Measurements from ENCODE around the gene ADAMTSL2.

ADAMTSL2 gene

GRCh38 chr9:133532937-133533668 is 1.4 kb upstream of the ADAMTSL2 start:
- in situ Hi-C loops (cut with MboI; ENCODE audit: low pct_unique_long_range_greater_than_20kb, low sequenced_read_pairs, unreplicated experiment), result loop anchor here (25.0 kb wide), 2 partner anchors 204 to 479 kb away; partner anchors contain the start of gene SARDH
- TF ChIP-seq, protein P1, sequence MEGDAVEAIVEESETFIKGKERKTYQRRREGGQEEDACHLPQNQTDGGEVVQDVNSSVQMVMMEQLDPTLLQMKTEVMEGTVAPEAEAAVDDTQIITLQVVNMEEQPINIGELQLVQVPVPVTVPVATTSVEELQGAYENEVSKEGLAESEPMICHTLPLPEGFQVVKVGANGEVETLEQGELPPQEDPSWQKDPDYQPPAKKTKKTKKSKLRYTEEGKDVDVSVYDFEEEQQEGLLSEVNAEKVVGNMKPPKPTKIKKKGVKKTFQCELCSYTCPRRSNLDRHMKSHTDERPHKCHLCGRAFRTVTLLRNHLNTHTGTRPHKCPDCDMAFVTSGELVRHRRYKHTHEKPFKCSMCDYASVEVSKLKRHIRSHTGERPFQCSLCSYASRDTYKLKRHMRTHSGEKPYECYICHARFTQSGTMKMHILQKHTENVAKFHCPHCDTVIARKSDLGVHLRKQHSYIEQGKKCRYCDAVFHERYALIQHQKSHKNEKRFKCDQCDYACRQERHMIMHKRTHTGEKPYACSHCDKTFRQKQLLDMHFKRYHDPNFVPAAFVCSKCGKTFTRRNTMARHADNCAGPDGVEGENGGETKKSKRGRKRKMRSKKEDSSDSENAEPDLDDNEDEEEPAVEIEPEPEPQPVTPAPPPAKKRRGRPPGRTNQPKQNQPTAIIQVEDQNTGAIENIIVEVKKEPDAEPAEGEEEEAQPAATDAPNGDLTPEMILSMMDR (IDR thresholded peaks at IDR 0.05; ENCODE audit: extremely low read depth, insufficient read depth, missing control alignments), result peak; percentile 77
- DNase-seq (ENCODE audit: low spot score), result peak; percentile 82

DNA sequence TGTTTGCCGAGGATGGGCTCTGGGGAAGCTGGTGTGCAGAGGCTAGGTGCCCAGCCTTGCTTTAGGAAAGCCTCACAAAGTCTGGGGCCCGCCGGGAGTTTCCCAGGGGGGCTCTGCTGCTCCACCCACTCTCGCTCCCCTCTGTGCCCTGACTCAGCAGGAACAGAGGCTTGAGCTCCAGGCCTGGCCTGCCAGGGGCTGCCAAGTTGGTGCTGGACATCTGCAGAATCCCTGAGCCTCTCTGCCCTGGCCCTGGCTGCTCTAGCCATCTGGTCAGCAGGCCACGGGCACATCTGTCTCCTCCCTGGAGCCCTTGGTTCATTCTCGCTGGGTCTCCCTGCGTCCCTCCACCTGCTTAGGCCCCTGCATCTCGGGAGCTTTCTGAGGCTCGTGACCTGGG is 647 bp upstream of the ADAMTSL2 start:
- in situ Hi-C loops (cut with MboI; ENCODE audit: low pct_unique_long_range_greater_than_20kb, low sequenced_read_pairs, unreplicated experiment), result loop anchor here (25.0 kb wide), 2 partner anchors 203 to 478 kb away; partner anchors contain the start of gene SARDH
- DNase-seq (ENCODE audit: low spot score), result peak; percentile 30
- TF ChIP-seq, protein P1 (IDR thresholded peaks at IDR 0.05; ENCODE audit: extremely low read depth, insufficient read depth, missing control alignments), result no peak

DNA sequence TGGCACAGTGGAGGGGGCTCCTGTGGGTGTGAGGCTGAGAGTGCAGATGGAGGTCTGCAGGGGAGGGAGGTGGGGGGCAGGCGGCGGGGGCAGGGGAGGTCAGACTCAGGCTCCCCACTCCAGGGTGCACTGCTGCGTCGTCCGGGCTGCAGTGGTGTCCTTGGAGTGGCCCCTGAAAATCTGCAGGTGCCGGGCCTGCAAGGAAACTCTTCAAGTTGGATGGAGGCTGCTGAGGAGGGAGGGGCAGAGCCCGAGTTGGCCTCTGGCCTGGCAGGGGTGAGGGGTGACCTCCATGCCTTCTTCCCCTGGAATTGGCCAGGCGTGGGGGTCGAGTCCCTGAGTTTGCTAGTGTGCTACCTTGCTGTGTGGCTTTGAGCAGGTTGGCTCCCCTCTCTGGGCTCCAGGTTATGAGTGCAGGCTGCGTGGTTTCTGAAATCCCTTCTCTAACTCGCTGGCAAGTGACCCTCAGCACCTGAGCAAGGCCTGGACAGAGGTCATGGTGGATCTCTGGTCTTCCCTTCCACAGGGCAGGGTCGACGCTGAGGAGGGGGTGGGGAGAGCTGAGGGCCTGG is 888 bp downstream of the ADAMTSL2 start:
- in situ Hi-C loops (cut with MboI; ENCODE audit: low pct_unique_long_range_greater_than_20kb, low sequenced_read_pairs, unreplicated experiment), result loop anchor here (25.0 kb wide), 2 partner anchors 202 to 477 kb away; partner anchors contain the start of gene SARDH
- TF ChIP-seq, protein P1 (IDR thresholded peaks at IDR 0.05; ENCODE audit: extremely low read depth, insufficient read depth, missing control alignments), result no peak
- no peak for DNase-seq (ENCODE audit: low spot score)

GRCh38 chr9:133536080-133536479 is 1.6 kb downstream of the ADAMTSL2 start:
- in situ Hi-C loops (cut with MboI; ENCODE audit: low pct_unique_long_range_greater_than_20kb, low sequenced_read_pairs, unreplicated experiment), result loop anchor here (25.0 kb wide), 2 partner anchors 201 to 476 kb away; partner anchors contain the start of gene SARDH
- no peak for DNase-seq (ENCODE audit: low spot score)
- TF ChIP-seq, protein P1 (IDR thresholded peaks at IDR 0.05; ENCODE audit: extremely low read depth, insufficient read depth, missing control alignments), result no peak

DNA sequence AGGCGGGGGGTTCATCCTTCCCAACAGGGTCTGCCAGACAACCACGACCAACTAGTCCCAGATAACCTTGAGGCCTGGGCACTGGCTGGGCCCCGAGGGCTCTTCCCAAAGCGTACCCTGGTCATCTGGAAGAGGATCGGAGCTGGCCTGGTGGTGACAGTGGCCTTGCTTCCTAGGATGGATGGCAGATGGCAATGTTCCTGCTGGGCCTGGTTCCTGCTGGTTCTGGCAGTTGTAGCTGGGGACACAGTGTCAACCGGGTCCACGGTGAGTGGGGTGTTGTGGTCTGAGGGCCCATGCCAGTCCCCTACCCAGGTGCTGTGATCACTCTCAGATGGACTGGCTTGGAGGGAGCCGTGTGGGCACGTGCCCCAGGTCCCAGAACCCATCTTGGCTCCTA is 2.0 kb downstream of the ADAMTSL2 start:
- TF ChIP-seq, protein P1 (IDR thresholded peaks at IDR 0.05; ENCODE audit: extremely low read depth, insufficient read depth, missing control alignments), result no peak
- DNase-seq (ENCODE audit: low spot score), result no peak
- in situ Hi-C loops (cut with MboI; ENCODE audit: low pct_unique_long_range_greater_than_20kb, low sequenced_read_pairs, unreplicated experiment), result loop anchor here (25.0 kb wide), 2 partner anchors 201 to 476 kb away; partner anchors contain the start of gene SARDH

DNA sequence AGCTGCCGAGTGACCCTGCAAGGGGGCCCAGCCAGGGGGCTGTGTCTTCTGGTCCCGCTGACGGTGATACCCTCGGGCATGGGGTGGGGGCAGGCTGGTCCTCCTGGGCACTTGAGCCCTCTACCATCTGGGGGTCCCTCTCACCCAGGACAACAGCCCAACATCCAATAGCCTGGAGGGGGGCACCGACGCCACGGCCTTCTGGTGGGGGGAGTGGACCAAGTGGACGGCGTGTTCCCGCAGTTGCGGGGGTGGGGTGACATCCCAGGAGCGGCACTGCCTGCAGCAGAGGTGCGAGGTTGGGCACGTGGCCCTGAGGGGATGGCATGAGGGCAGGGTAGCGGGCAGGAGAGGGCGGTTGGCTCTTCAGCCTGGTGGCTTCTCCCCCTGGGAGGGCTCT is 2.8 kb downstream of the ADAMTSL2 start:
- TF ChIP-seq, protein P1 (IDR thresholded peaks at IDR 0.05; ENCODE audit: extremely low read depth, insufficient read depth, missing control alignments), result no peak
- in situ Hi-C loops (cut with MboI; ENCODE audit: low pct_unique_long_range_greater_than_20kb, low sequenced_read_pairs, unreplicated experiment), result loop anchor here (25.0 kb wide), 2 partner anchors 200 to 475 kb away; partner anchors contain the start of gene SARDH
- DNase-seq (ENCODE audit: low spot score), result peak; percentile 18
